ENCODE data around the gene PAXX. TPM values are rescaled to one million over a fixed set of nuclear protein-coding genes. Genes with fewer than 3 reads are reported as not detected.

Gene PAXX
- 7.1 and 18.3 TPM in 2 replicates for total RNA-seq (ENCODE audit: low replicate concordance)

GRCh38 chr9:136991993-136992818 lies at the start of gene PAXX:
PAXX (plus strand) TSS chr9:136992422; CDS start chr9:136992444, 22 bp downstream.
- peak; percentile 80 for DNase-seq (ENCODE audit: low read depth)
- no peak for TF ChIP-seq CTCF (IDR thresholded peaks at IDR 0.05; ENCODE audit: insufficient read depth, low read length)
- H3K4me3 ChIP-seq (ENCODE audit: low read depth, low read length), result peak within 1 kb of the TSS; percentile 74

- no peak for TF ChIP-seq CTCF (IDR thresholded peaks at IDR 0.05; ENCODE audit: insufficient read depth, low read length)
- peak overlapping the region; percentile 83 for H3K4me3 ChIP-seq (ENCODE audit: low read depth, low read length)
- no peak for DNase-seq (ENCODE audit: low read depth)
Measured at GRCh38 chr9:136942881-136943230, 49.4 kb upstream of the PAXX start.

GRCh38 chr9:136943291-136944211 lies 48.7 kb upstream of the PAXX start:
- DNase-seq (ENCODE audit: low read depth), result peak; percentile 16

DNA sequence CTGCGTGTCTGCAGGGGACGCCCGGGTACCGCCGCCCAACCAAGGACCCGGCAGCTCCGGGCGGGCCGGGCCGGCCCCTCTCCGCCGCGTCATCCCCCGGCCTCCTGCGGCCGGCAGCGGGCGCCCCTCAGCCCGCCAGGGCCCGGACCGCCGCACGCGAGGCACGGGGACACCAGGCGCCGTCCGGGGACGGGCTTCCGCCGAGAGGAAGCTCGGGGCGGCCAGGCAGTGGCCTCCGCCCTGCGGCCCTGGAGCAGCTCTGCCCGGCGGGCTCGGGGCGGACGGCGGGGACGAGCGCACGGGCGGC lies 48.1 kb upstream of the PAXX start:
- TF ChIP-seq CTCF (IDR thresholded peaks at IDR 0.05; ENCODE audit: insufficient read depth, low read length), result no peak
- DNase-seq (ENCODE audit: low read depth), result peak; percentile 44
- H3K4me3 ChIP-seq (ENCODE audit: low read depth, low read length), result peak overlapping the region; percentile 83

More at GRCh38 chr9:136943291-136944211, 48.7 kb upstream of the PAXX start:
- TF ChIP-seq CTCF (IDR thresholded peaks at IDR 0.05; ENCODE audit: insufficient read depth, low read length), result no peak
- H3K4me3 ChIP-seq (ENCODE audit: low read depth, low read length), result peak overlapping the region; percentile 83

- peak within 1 kb of the TSS; percentile 83 for H3K4me3 ChIP-seq (ENCODE audit: low read depth, low read length)
- DNase-seq (ENCODE audit: low read depth), result peak; percentile 89
- TF ChIP-seq CTCF (IDR thresholded peaks at IDR 0.05; ENCODE audit: insufficient read depth, low read length), result peak; percentile 85
Measured at GRCh38 chr9:136944519-136945332, 47.5 kb upstream of the PAXX start, which contains the start of the genes C8G and FBXW5. C8G (plus strand) TSS chr9:136945243; CDS start chr9:136945321, 78 bp downstream. FBXW5 (minus strand) TSS chr9:136944738; CDS start chr9:136944083, 655 bp downstream.
